Heart right ventricle (tissue), 16 donors: ENCODE measurements around the gene IL1RAPL2. TPM values are rescaled to one million over a fixed set of nuclear protein-coding genes. Genes with fewer than 3 reads are reported as not detected.

ENCODE experiments used
- ATAC-seq, 8 donors: fragments of 200-7000 bp; cut with Tn5 transposase; one replicate each; pipeline ENCODE4 v1.9.1; 2020; ENCODE audit warnings: mild to moderate bottlenecking in 8 of 8, moderate library complexity in 8 of 8, moderate number of reproducible peaks in 1 of 8
- DNase-seq, 2 donors: peaks; one replicate each; pipeline ENCODE4 v3.0.0-alpha.2; 2020
- H3K27ac ChIP-seq, 10 donors: fragments of 200-600 bp; sonication (generic) in 2 of 10; one replicate each; pipeline versions ENCODE4 v1.5.0 to v1.8.0; 2020 to 2022; ENCODE audit warnings: mild to moderate bottlenecking in 3 of 10
- H3K27me3 ChIP-seq, 7 donors: fragments of 200-600 bp; one replicate each; pipeline ENCODE4 v1.8.0; 2021 to 2022; ENCODE audit warnings: mild to moderate bottlenecking in 2 of 7
- H3K36me3 ChIP-seq, 9 donors: fragments of 200-600 bp; sonication (generic) in 1 of 9; one replicate each; pipeline versions ENCODE4 v1.5.0 to v1.8.0; 2020 to 2022; ENCODE audit warnings: mild to moderate bottlenecking in 2 of 9
- H3K4me1 ChIP-seq, 9 donors: fragments of 200-600 bp; sonication (generic) in 1 of 9; one replicate each; pipeline versions ENCODE4 v1.5.0 to v1.8.0; 2020 to 2022; ENCODE audit warnings: mild to moderate bottlenecking in 4 of 9
- H3K4me3 ChIP-seq, 10 donors: fragments of 200-600 bp; sonication (generic) in 2 of 10; one replicate each; pipeline versions ENCODE4 v1.5.0 to v1.8.0; 2020 to 2022; ENCODE audit warnings: mild to moderate bottlenecking in 7 of 10, moderate library complexity in 2 of 10
- H3K9me3 ChIP-seq, 11 donors: fragments of 200-600 bp in 10 of 11; sonication (generic) in 2 of 11; one replicate each; pipeline versions ENCODE4 v1.5.0 to v1.8.0; 2013 to 2022; ENCODE audit warnings: mild to moderate bottlenecking in 2 of 11, control low read depth in 1 of 11, moderate library complexity in 1 of 11
- CTCF ChIP-seq, 9 donors: fragments of 200-600 bp; sonication (generic) in 2 of 9; IDR thresholded peaks; one replicate each; pipeline versions ENCODE4 v1.5.0 to v1.8.0; 2021 to 2022; ENCODE audit warnings: antibody characterized with exemption in 9 of 9, mild to moderate bottlenecking in 5 of 9, moderate library complexity in 1 of 9
- WGBS, 2 donors: extraction: QIAGEN DNeasy Blood & Tissue Kit; methylation state at CpG; one replicate each; pipeline ENCODE4 v1.1.7; 2013; ENCODE audit warnings: inconsistent platforms in 1 of 2; 5-methylcytosine and 5-hydroxymethylcytosine counted together
- intact Hi-C, 10 donors: fragments of 100-400 bp; cut with DNase I; formaldehyde crosslinking; loops; one replicate each; pipeline versions ENCODE4 v1.11.1 to v1.14.2; 2022
- polyA plus RNA-seq, 2 donors: library from polyadenylated mRNA; stranded (reverse); fragments of 200-250 nt; gene quantifications; one replicate each; pipeline ENCODE4 v1.2.3, GENCODE V29; 2013
- total RNA-seq, 10 donors: library from RNA; stranded (reverse); fragmentation: NEBNext Ultra II Directional in 3 of 10; extraction: Animal tissue kit (Norgen Biotek cat#: 25700) in 3 of 10; gene quantifications; one replicate each; pipeline versions ENCODE4 v1.2.1 to v1.2.4, GENCODE V29; 2021 to 2023
- donor health status: Arrhythmogenic right ventricular cardiomyopathy.
- donor health status: ischemic (EF 13 %, LVEDD 7.1; RV severe dilation, severe dysfunction).
- donor health status: healthy with polysubstance abuse.
- donor health status: DM: no; HTN: yes; CAD: no.
- donor health status: DM: no; HTN: no; CAD: no.
- donor health status: ischemic (EF 25% LVEDD 6.9; RV normal size, moderate dysfunction).
- donor health status: ischemic (EF 25% LVEDD 5.7; RV mildly dilated, moderate dysfunction).
- donor health status: healthy.
- donor health status: DM: yes; HTN: yes; CAD: no.
- donor health status: Ischemic cardiomyopathy.
- donor health status: ischemic (EF 35%, LVEDD 5.7; RV mildly dilated, moderate dysfunction).
- donor health status: nonischemic (EF 11% LVEDD 7.7; RV severe dilation, severe dysfunction).
- donor health status: DM: yes; HTN: yes; CAD: no.
- donor health status: PGD.
- donor health status: ischemic (EF 29% LVEDD 5.4; RV normal size, mild dysfunction).
- donor health status: nonischemic (EF 23%, LVEDD 6.1; RV moderate dilation, normal function).

IL1RAPL2 gene
- total and polyA plus RNA-seq, 12 donors, result 0.01 TPM; not detected in 11

DNA sequence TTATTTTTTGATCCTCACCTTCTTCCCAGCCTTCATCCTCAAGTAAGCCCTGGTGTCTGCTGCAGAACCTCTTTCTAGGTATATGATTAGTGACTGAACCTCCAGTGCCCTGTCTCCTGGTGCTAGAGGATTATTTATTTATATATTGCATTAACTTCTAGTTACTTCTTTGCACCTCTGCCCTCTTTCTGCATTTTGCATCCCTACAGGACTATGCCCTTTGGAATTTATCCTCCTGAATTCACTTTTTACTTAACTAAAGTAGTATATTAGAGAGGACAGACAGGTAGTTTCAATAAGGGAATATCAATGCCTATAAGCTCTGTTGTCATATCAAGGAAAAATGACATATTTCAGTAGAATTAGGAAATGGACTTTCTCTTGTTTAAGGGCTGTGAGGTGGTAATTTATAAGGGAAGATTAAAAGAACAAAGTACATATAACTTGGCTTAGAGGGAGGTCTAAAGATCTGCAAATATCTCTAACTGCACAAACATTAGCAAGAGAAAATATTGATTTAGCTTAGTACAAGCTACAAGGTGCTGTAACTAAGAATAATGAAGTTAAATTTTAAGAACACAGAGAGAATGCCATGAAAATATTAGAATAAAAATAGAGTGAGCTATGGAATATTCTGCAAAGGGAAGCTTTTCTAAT is 472.8 kb downstream of the IL1RAPL2 start:
- Histone ChIP-seq H3K27ac (no peak overlapping the region), H3K9me3 (no peaks in the 10 kb centered on the region), H3K4me3 (no peak overlapping the region), H3K27me3 (peaks cover 0 to 2% (median 0%) of the 10 kb centered on the region in 7 donors), H3K4me1 (no peaks in the 10 kb centered on the region), H3K36me3 (no peaks in the 10 kb centered on the region)
- DNase-seq, result no peak
- no peak for ATAC-seq
- TF ChIP-seq CTCF (IDR thresholded peaks at IDR 0.05), result no peak
- intact Hi-C loops, result no loop called here

GRCh38 chrX:105050921-105051320 is 484.9 kb downstream of the IL1RAPL2 start:
- no peak for TF ChIP-seq CTCF (IDR thresholded peaks at IDR 0.05)
- Histone ChIP-seq H3K27ac (no peak overlapping the region), H3K27me3 (peaks cover 0 to 9% (median 0%) of the 10 kb centered on the region in 7 donors), H3K36me3 (no peaks in the 10 kb centered on the region), H3K4me3 (no peak overlapping the region), H3K4me1 (no peaks in the 10 kb centered on the region), H3K9me3 (peaks cover 0 to 16% (median 0%) of the 10 kb centered on the region in 11 donors)
- intact Hi-C loops, result no loop called here
- no peak for ATAC-seq
- WGBS, 2 donors, result 79 to 82% methylated on average over 7 of the region's 7 CpGs
- no peak for DNase-seq

DNA sequence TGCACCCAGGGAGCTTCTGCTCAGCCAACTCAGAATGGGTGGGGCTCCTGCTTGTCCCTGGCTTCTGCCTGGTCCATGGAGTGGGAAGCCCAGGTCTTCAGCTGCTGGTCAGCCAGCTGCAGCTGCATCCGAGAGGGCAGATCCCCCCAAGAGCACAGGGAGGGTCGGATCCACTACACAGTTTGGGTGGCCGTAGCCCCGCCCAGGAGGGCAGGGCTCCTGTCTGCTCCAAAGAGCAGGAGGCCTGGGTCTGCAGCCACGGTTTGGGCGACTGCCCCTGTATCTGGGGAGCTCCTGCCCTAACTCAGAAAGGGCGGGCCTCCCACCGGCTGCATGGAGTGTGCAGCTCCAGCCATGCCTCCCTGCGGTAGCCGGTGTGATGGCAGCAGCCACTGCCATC is 485.4 kb downstream of the IL1RAPL2 start:
- intact Hi-C loops, result no loop called here
- H3K4me3 ChIP-seq, result no peak overlapping the region
- WGBS, 2 donors, result 78 to 80% methylated on average over 10 of the region's 10 CpGs
- no peak for DNase-seq
- H3K36me3 ChIP-seq, result no peaks in the 10 kb centered on the region
- no peak for ATAC-seq
- H3K27me3 ChIP-seq, result peaks cover 0 to 10% (median 0%) of the 10 kb centered on the region in 7 donors
- H3K27ac ChIP-seq, result no peak overlapping the region
- no peak for TF ChIP-seq CTCF (IDR thresholded peaks at IDR 0.05)
- H3K9me3 ChIP-seq, result peaks cover 0 to 16% (median 0%) of the 10 kb centered on the region in 11 donors
- no peaks in the 10 kb centered on the region for H3K4me1 ChIP-seq

DNA sequence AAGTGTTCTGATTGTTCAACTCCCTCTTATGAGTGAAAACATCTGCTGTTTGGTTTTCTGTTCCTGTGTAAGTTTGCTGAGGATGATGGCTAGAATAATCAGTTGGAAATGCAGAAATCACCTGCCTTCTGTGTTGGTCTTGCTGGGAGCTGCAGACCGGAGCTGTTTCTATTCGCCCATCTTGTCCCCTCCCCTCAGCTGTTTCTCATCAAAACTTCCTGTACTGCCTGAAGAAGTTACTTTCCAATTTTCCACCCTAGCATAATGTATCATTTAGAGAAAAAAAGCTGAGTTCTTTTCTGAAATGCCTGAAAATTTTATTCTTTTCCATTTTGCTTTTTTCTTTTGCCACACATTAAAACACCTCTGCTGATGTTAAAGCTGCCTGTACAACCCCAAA is 486.9 kb downstream of the IL1RAPL2 start:
- no peak for ATAC-seq
- 39 to 70% methylated on average over 2 of the region's 2 CpGs for WGBS, 2 donors

More for the DNA sequence above, 486.9 kb downstream of the IL1RAPL2 start:
- Histone ChIP-seq H3K36me3 (no peaks in the 10 kb centered on the region), H3K27me3 (peaks cover 0 to 15% (median 0%) of the 10 kb centered on the region in 7 donors), H3K4me3 (no peak overlapping the region), H3K4me1 (no peaks in the 10 kb centered on the region), H3K9me3 (peaks cover 0 to 16% (median 0%) of the 10 kb centered on the region in 11 donors), H3K27ac (no peak overlapping the region)
- intact Hi-C loops, result no loop called here
- no peak for DNase-seq
- no peak for TF ChIP-seq CTCF (IDR thresholded peaks at IDR 0.05)
